ENCODE measurements around the gene XRCC5.
A peak's percentile ranks its signal among the peaks of the same experiment; 100 is the strongest.
"Not testable (repeated sequence)": the region's sequence is repeated elsewhere in the genome, so short reads cannot be mapped to it uniquely, and the experiment has no call there.

XRCC5 gene

GRCh38 chr2:216078776-216079175 is 30.4 kb upstream of the XRCC5 start:
- no peak overlapping the region for H3K4me3 ChIP-seq (replicated peaks; ENCODE audit: low read depth, low read length)
- TF ChIP-seq CTCF (IDR thresholded peaks at IDR 0.05; ENCODE audit: low read length, missing control alignments): no peak
- peak; percentile 21 for DNase-seq (ENCODE audit: low read depth)

DNA sequence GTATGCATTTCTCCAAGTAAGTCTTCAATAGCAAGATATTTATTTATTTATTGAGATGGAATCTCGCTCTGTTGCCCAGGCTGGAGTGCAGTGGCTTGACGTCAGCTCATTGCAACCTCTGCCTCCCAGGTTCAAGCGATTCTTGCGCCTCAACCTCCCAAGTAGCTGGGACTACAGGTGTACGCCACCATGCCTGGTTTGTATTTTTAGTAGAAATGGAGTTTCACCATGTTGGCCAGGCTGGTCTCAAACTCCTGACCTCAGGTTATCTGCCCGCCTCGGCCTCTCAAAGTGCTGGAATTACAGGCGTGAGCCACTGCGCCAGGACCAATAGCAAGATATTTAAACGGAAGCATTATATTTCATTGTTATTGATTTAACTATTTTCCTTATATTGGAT is 29.1 kb upstream of the XRCC5 start:
- DNase-seq (ENCODE audit: low read depth); H3K4me3 ChIP-seq (replicated peaks; ENCODE audit: low read depth, low read length): not testable (repeated sequence)

GRCh38 chr2:216081012-216081411 is 28.1 kb upstream of the XRCC5 start:
- no peak for TF ChIP-seq CTCF (IDR thresholded peaks at IDR 0.05; ENCODE audit: low read length, missing control alignments)
- no peak for DNase-seq (ENCODE audit: low read depth)
- H3K4me3 ChIP-seq (replicated peaks; ENCODE audit: low read depth, low read length): peak overlapping the region; percentile 68

- TF ChIP-seq CTCF (IDR thresholded peaks at IDR 0.05; ENCODE audit: low read length, missing control alignments): no peak
- H3K4me3 ChIP-seq (replicated peaks; ENCODE audit: low read depth, low read length): peak within 1 kb of the TSS; percentile 68
- DNase-seq (ENCODE audit: low read depth): peak; percentile 47
Measured at GRCh38 chr2:216081487-216082116, 27.5 kb upstream of the XRCC5 start, which contains the start of the genes PECR and TMEM169. Gene PECR, minus strand, starts transcription at chr2:216081809. Its CDS starts 68 bp downstream, at chr2:216081741. Gene TMEM169, plus strand, starts transcription at chr2:216081919. Its CDS starts 14,045 bp downstream, at chr2:216095964.

DNA sequence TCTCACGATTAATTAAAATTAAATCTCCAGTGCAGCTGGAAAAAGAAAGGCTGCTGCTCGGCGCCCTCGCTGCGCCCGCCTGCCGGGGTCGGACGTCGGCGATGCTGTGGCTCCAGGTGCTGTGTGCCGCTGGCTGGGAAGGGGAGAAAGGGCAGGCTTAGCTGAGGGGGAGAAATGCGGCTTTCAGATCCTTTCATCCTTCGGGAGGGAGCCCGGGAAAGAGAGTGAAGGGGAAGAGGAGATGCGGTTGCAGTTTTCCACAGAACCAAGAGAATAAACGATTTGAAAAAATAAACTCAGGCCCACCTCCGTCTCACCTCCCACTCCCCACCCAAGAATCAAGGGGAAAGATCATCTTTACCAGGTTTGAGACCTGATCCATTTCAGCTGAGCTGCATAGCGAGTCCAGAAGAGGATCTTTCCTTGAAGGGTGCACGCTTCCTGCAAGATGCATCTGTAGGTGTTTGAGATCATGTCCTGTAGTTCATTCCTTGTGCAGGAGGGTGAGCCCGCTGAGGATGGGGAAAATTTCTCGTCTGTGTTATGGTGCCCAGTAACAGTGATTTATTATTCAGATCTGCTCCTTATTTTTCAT is 26.9 kb upstream of the XRCC5 start:
- no peak for TF ChIP-seq CTCF (IDR thresholded peaks at IDR 0.05; ENCODE audit: low read length, missing control alignments)
- peak overlapping the region; percentile 68 for H3K4me3 ChIP-seq (replicated peaks; ENCODE audit: low read depth, low read length)
- no peak for DNase-seq (ENCODE audit: low read depth)

DNA sequence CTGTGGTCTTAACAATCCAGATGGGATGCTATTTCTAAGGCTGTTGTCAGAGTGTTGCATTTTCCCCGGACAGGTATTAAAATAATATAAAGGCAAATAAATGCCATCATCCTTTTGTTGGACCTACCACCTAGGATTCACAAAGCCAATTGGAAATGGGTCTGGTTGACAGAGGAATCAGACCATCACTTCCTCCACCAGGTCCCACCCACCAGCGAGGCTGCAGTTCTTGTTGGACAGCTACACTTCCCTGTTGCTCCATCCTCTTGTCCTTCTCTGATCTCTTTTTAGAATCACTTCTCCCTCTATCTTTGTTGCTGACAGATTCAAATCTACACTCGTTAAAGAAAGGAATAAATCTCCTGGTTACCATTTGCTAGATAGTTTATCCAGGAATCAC is 26.3 kb upstream of the XRCC5 start:
- H3K4me3 ChIP-seq (replicated peaks; ENCODE audit: low read depth, low read length): no peak overlapping the region
- no peak for DNase-seq (ENCODE audit: low read depth)
- no peak for TF ChIP-seq CTCF (IDR thresholded peaks at IDR 0.05; ENCODE audit: low read length, missing control alignments)

DNA sequence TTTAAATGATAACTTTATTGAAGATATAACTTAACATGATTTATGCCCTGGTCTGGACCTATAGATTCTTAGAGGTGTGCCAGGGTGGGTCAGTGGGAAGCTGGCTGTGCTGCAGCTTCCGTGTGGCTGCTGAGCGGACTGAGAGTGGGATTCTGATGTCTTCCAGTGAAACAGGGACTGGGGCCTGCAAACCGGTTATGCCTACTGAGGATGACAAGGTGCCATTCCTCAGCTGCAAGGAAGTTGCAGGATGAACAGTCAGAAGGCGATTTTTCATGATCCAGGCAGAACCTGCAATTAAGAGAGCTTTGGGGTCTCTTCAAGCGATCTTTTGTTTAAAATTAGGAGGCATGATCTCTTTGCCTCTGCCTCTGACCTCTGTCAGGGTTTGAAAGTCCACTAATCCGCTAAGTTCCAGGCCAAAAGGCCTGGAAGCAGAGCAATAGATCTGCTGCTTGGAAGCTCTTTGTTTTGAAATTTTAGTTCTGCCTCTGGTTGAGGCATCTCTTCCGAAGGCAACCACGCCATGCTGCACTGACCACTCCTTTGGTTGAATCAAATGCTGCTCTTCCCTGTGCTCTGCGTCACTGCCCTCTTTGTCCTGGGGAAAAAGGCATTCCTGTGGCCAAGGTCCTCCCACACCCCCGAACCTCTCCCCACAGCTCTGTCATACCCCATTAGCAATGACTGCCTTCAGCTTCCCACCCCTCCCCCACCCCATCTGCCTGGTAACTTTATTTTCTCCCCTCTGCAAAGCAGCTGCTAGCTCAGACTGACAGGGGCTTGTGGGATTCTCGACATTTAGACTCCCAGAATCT is 25.5 kb upstream of the XRCC5 start:
- TF ChIP-seq CTCF (IDR thresholded peaks at IDR 0.05; ENCODE audit: low read length, missing control alignments): no peak
- H3K4me3 ChIP-seq (replicated peaks; ENCODE audit: low read depth, low read length): no peak overlapping the region
- DNase-seq (ENCODE audit: low read depth): peak; percentile 53
